B cell (primary cell): ENCODE data around the gene SLK. TPM values are rescaled to one million over a fixed set of nuclear protein-coding genes. Genes with fewer than 3 reads are reported as not detected.

ENCODE experiments used
- ATAC-seq: fragments of 200-7000 bp; cut with Tn5 transposase; one replicate; pipeline ENCODE4 v1.10.0; 2021; ENCODE audit warnings: low read depth, mild to moderate bottlenecking, moderate number of reproducible peaks, moderate library complexity
- CTCF ChIA-PET: fragments of 350-600 bp; sonication (Branson Sonifier 250); formaldehyde crosslinking; loops from one replicate; lab custom pipeline; 2021; ENCODE audit warnings: antibody characterized with exemption, inconsistent platforms; lab: Charles Lee
- POLR2A ChIA-PET: fragments of 350-600 bp; sonication (Branson Sonifier 250); formaldehyde crosslinking; loops from one replicate; lab custom pipeline; 2021; ENCODE audit warnings: antibody characterized with exemption; lab: Charles Lee
- DNase-seq: peaks from one replicate; pipeline ENCODE4 v3.0.0; 2013
- H2AFZ ChIP-seq: 2 replicates; pipeline ENCODE4 v1.6.1; 2012; ENCODE audit warnings: mild to moderate bottlenecking, low read depth, low read length; ENCODE audit not compliant: insufficient read depth, poor library complexity, severe bottlenecking
- H3K27ac ChIP-seq, 2 donors: 1 replicate in 1 of 2; 2 replicates in 1 of 2; pipeline ENCODE4 v1.5.1; 2012 to 2013; ENCODE audit warnings: low read length in 2 of 2, mild to moderate bottlenecking in 2 of 2, moderate library complexity in 1 of 2
- H3K27me3 ChIP-seq, 4 experiments: fragments of 200-600 bp in 1 of 4; sonication (generic) in 1 of 4; replicated peaks in 1 of 4; 1 replicate in 2 of 4; 2 replicates in 2 of 4; pipeline versions ENCODE4 v1.6.1 to v1.7.0; 2013 to 2016; ENCODE audit warnings: low read length in 3 of 4, mild to moderate bottlenecking in 2 of 4, mixed read lengths in 1 of 4, moderate library complexity in 1 of 4; ENCODE audit not compliant: insufficient read depth in 4 of 4, control insufficient read depth in 3 of 4; ENCODE audit errors: control extremely low read depth in 1 of 4
- H3K36me3 ChIP-seq, 2 experiments: replicated peaks in 1 of 2; 1 replicate in 1 of 2; 2 replicates in 1 of 2; pipeline versions ENCODE4 v1.6.1 to v1.7.1; 2013; ENCODE audit warnings: low read length in 1 of 2; ENCODE audit not compliant: insufficient read depth in 2 of 2, control insufficient read depth in 1 of 2; ENCODE audit errors: control extremely low read depth in 1 of 2, extremely low read depth in 1 of 2
- H3K4me1 ChIP-seq, 2 donors: fragments of 200-600 bp in 1 of 2; sonication (generic) in 1 of 2; 1 replicate in 1 of 2; 2 replicates in 1 of 2; pipeline versions ENCODE4 v1.5.1 to v1.6.1; 2013 to 2017; ENCODE audit warnings: low read length in 2 of 2; ENCODE audit not compliant: control insufficient read depth in 2 of 2, insufficient read depth in 2 of 2
- H3K4me2 ChIP-seq: replicated peaks from 2 replicates; pipeline ENCODE3; 2012; ENCODE audit warnings: mild to moderate bottlenecking, low read depth, low read length; ENCODE audit not compliant: poor library complexity, severe bottlenecking
- H3K4me3 ChIP-seq, 5 experiments: fragments of 200-600 bp in 1 of 5; sonication (generic) in 1 of 5; 1 replicate in 3 of 5; 2 replicates in 2 of 5; pipeline versions ENCODE4 v1.5.1 to v1.7.0; 2011 to 2016; ENCODE audit warnings: low read length in 4 of 5, mild to moderate bottlenecking in 4 of 5, low read depth in 2 of 5, control low read depth in 1 of 5, moderate library complexity in 1 of 5; ENCODE audit not compliant: insufficient read depth in 1 of 5; ENCODE audit errors: control extremely low read depth in 1 of 5, extremely low read depth in 1 of 5
- H3K79me2 ChIP-seq: fragments of 200-600 bp; sonication (generic); one replicate; pipeline ENCODE4 v1.6.0; 2016; ENCODE audit warnings: low read length; ENCODE audit not compliant: control insufficient read depth, insufficient read depth
- H3K9ac ChIP-seq: fragments of 200-600 bp; sonication (generic); 2 replicates; pipeline ENCODE4 v1.6.1; 2017; ENCODE audit warnings: mild to moderate bottlenecking, low read length, moderate library complexity
- H3K9me3 ChIP-seq, 3 donors: one replicate each; pipeline versions ENCODE4 v1.6.1 to v1.7.1; 2013; ENCODE audit warnings: low read length in 2 of 3; ENCODE audit not compliant: control insufficient read depth in 2 of 3, insufficient read depth in 1 of 3; ENCODE audit errors: control extremely low read depth in 1 of 3
- H4K20me1 ChIP-seq: 2 replicates; pipeline ENCODE4 v1.6.0; 2012; ENCODE audit warnings: mild to moderate bottlenecking, low read length; ENCODE audit not compliant: insufficient read depth, control insufficient read depth, poor library complexity, severe bottlenecking
- H3K27ac Mint-ChIP-seq: one replicate; pipeline ENCODE4 v1.8.0; 2021; ENCODE audit warnings: mixed read lengths
- H3K27me3 Mint-ChIP-seq: one replicate; pipeline ENCODE4 v1.8.0; 2021; ENCODE audit warnings: mixed read lengths
- H3K4me1 Mint-ChIP-seq: one replicate; pipeline ENCODE4 v1.8.0; 2021; ENCODE audit warnings: mixed read lengths
- H3K4me3 Mint-ChIP-seq: one replicate; pipeline ENCODE4 v1.8.0; 2021; ENCODE audit warnings: mixed read lengths
- H3K9me3 Mint-ChIP-seq: one replicate; pipeline ENCODE4 v1.8.0; 2022; ENCODE audit warnings: mixed read lengths; ENCODE audit not compliant: insufficient read depth
- CTCF ChIP-seq: fragments of 200-600 bp; IDR thresholded peaks from one replicate; pipeline ENCODE4 v1.8.0; 2022; ENCODE audit warnings: antibody characterized with exemption, mild to moderate bottlenecking
- EZH2 ChIP-seq: IDR thresholded peaks from 2 replicates; pipeline ENCODE4 v1.6.1; 2012; ENCODE audit warnings: borderline replicate concordance, low read depth, mild to moderate bottlenecking, moderate library complexity, low read length; ENCODE audit not compliant: insufficient read depth, poor library complexity, severe bottlenecking
- WGBS: methylation state at CpG from one replicate; pipeline ENCODE4 v1.1.5; 2013; ENCODE audit warnings: missing lambda C conversion rate; ENCODE audit not compliant: insufficient coverage; 5-methylcytosine and 5-hydroxymethylcytosine counted together
- intact Hi-C: fragments of 100-400 bp; cut with micrococcal nuclease; formaldehyde crosslinking; loops from one replicate; pipeline ENCODE4 v1.10.0; 2022
- polyA plus RNA-seq: library from polyadenylated mRNA; depleted of rRNA; stranded (reverse); fragments of >200 nt; gene quantifications from 2 replicates; pipeline ENCODE4 v1.2.3, GENCODE V29; 2012
- total RNA-seq, 2 donors: library from RNA; stranded (reverse); fragments of 120-200 nt in 1 of 2; gene quantifications; 1 replicate in 1 of 2; 2 replicates in 1 of 2; pipeline versions ENCODE4 v1.2.3 to v1.2.4, GENCODE V29; 2013 to 2022

SLK gene
- total and polyA plus RNA-seq, 2 donors (not counting 1 experiment from before 2014, with no cell fraction given), result 2.9 to 24.5 TPM

GRCh38 chr10:104046651-104047050 lies 79.7 kb downstream of the SLK start:
- Histone ChIP-seq H3K9me3 (no peaks in the 10 kb centered on the region), H3K4me3 (no peak overlapping the region), H4K20me1 (no peaks in the 10 kb centered on the region), H3K79me2 (no peaks in the 10 kb centered on the region), H3K27me3 (peaks cover 0 to 2% (median 0%) of the 10 kb centered on the region in 4 experiments), H3K4me2 (no peak overlapping the region), H3K4me1 (no peaks in the 10 kb centered on the region), H3K36me3 (no peaks in the 10 kb centered on the region), H3K9ac (no peak overlapping the region), H3K27ac (no peak overlapping the region), H2AFZ (no peak overlapping the region)
- no peaks in the 10 kb centered on the region for H3K9me3 Mint-ChIP-seq
- DNase-seq (no peak), ATAC-seq (no peak)
- no peak for TF ChIP-seq EZH2
- TF ChIP-seq CTCF, result no peak
- ChIA-PET CTCF (no interaction called here), POLR2A (no interaction called here)
- intact Hi-C loops, result no loop called here
- no peak overlapping the region for H3K4me3 Mint-ChIP-seq
- H3K27ac Mint-ChIP-seq, result no peak overlapping the region
- H3K4me1 Mint-ChIP-seq, result no peaks in the 10 kb centered on the region
- H3K27me3 Mint-ChIP-seq, result no peaks in the 10 kb centered on the region
- WGBS, result 93% methylated on average over 6 of the region's 6 CpGs

GRCh38 chr10:104049504-104050250 lies 82.7 kb downstream of the SLK start:
- no peaks in the 10 kb centered on the region for H3K9me3 Mint-ChIP-seq
- no peaks in the 10 kb centered on the region for H3K4me1 Mint-ChIP-seq
- no peak overlapping the region for H3K4me3 Mint-ChIP-seq
- WGBS, result 76% methylated on average over 5 of the region's 8 CpGs
- no peak overlapping the region for H2AFZ ChIP-seq
- no peak overlapping the region for H3K4me2 ChIP-seq
- intact Hi-C loops, result no loop called here
- no peak overlapping the region for H3K27ac Mint-ChIP-seq
- POLR2A ChIA-PET, result no interaction called here
- TF ChIP-seq CTCF (no peak), EZH2 (no peak)
- H3K36me3 ChIP-seq, result no peaks in the 10 kb centered on the region
- H3K27me3 ChIP-seq, result peaks cover 0 to 2% (median 0%) of the 10 kb centered on the region in 4 experiments
- H3K9me3 ChIP-seq, result no peaks in the 10 kb centered on the region
- H4K20me1 ChIP-seq, result no peaks in the 10 kb centered on the region
- no peak overlapping the region for H3K27ac ChIP-seq
- CTCF ChIA-PET, result no interaction called here
- no peaks in the 10 kb centered on the region for H3K79me2 ChIP-seq
- no peaks in the 10 kb centered on the region for H3K27me3 Mint-ChIP-seq
- no peak for DNase-seq
- no peak for ATAC-seq
- no peaks in the 10 kb centered on the region for H3K4me1 ChIP-seq
- H3K9ac ChIP-seq, result no peak overlapping the region
- no peak overlapping the region for H3K4me3 ChIP-seq
